ENCODE data around the gene RTRAF. TPM values are rescaled to one million over a fixed set of nuclear protein-coding genes. Genes with fewer than 3 reads are reported as not detected.

Gene RTRAF
- total and polyA plus RNA-seq, 2 experiments from 2014 or later, result 150 to 729 TPM

DNA sequence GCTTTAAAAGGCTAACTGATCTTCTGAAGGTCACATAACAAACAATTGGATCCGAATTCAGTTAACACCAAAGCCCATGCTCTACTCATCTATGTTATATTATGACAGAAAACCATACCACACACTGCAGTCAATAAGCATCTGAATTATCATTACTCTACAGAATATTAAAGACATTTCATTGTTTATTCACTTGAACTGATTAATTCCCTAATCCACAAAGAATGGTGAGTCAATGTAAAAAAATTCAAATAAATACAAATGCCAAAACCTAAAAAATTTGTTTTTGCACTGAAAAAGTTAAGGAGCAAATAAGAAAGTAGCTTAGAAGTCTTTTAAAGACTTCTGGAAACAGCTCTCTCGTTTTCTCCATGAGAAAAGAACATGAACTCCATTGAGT, 65.8 kb downstream of the RTRAF start:
- Mint-ChIP-seq H3K4me3 (no peak overlapping the region), H3K4me1 (peaks cover 1% of the 10 kb centered on the region; the same call in 2 of the 3 replicates), H3K27ac (no peak overlapping the region), H3K36me3 (ENCODE audit: low read depth) (no peaks in the 10 kb centered on the region), H3K27me3 (ENCODE audit: insufficient read depth, low read depth, poor library complexity) (peaks cover 4% of the 10 kb centered on the region), H3K9me3 (no peaks in the 10 kb centered on the region)
- Histone ChIP-seq H2AFZ (no peak overlapping the region), H3K4me1 (ENCODE audit: insufficient read depth) (no peaks in the 10 kb centered on the region), H3K9me2 (ENCODE audit: insufficient read depth) (no peaks in the 10 kb centered on the region), H3K79me2 (replicated peaks; ENCODE audit: insufficient read depth) (no peaks in the 10 kb centered on the region), H3K27me3 (ENCODE audit: insufficient read depth) (no peaks in the 10 kb centered on the region), H4K20me1 (replicated peaks; ENCODE audit: insufficient read depth) (no peaks in the 10 kb centered on the region), H3K4me2 (no peak overlapping the region), H3K27ac (ENCODE audit: low read depth) (no peak overlapping the region), H3K36me3 (ENCODE audit: insufficient read depth) (no peaks in the 10 kb centered on the region), H3F3A (replicated peaks; ENCODE audit: low read depth) (no peaks in the 10 kb centered on the region), H3K4me3 (no peak overlapping the region)
- no peak for TF ChIP-seq STAT1 (IDR thresholded peaks at IDR 0.05; ENCODE audit: unreplicated experiment)
- ATAC-seq (no peak), DNase-seq (ENCODE audit: low spot score) (no peak)

DNA sequence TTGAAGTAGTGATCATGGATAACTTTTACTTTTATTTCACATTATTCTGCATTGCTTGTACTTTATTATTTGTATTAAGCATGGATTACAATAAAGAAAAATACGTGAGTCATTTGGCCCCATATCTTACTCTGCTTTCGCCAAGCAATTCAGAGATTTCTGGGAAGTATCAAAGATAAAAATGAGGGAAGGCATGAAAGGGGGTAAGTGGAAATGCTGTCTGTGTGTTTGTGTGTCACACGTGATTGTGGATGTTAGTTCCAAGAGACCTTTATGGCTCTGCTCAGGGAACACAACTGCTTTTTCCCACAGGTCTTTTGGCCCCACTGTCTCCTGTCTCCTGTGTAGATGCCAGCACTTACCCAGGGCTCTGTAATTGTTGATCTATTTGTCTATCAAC, 69.0 kb downstream of the RTRAF start:
- H3K4me1 ChIP-seq (ENCODE audit: insufficient read depth), result peaks cover 18% of the 10 kb centered on the region
- no peak overlapping the region for H2AFZ ChIP-seq
- no peaks in the 10 kb centered on the region for H3K9me2 ChIP-seq (ENCODE audit: insufficient read depth)
- no peak overlapping the region for H3K27ac ChIP-seq (ENCODE audit: low read depth)
- Mint-ChIP-seq H3K36me3 (ENCODE audit: low read depth) (no peaks in the 10 kb centered on the region), H3K27ac (no peak overlapping the region), H3K27me3 (ENCODE audit: insufficient read depth, low read depth, poor library complexity) (peaks cover 4% of the 10 kb centered on the region), H3K4me1 (peaks cover 21% of the 10 kb centered on the region), H3K9me3 (no peaks in the 10 kb centered on the region), H3K4me3 (no peak overlapping the region)
- no peaks in the 10 kb centered on the region for H3F3A ChIP-seq (replicated peaks; ENCODE audit: low read depth)
- H4K20me1 ChIP-seq (replicated peaks; ENCODE audit: insufficient read depth), result no peaks in the 10 kb centered on the region
- TF ChIP-seq ZNF114 (CRISPR knock-in tag; IDR thresholded peaks at IDR 0.05), result no peak
- H3K4me2 ChIP-seq, result no peak overlapping the region
- DNase-seq (ENCODE audit: low spot score) (no peak), ATAC-seq (no peak)
- peaks cover 4% of the 10 kb centered on the region; the same call in 1 of the 2 replicates for H3K27me3 ChIP-seq (ENCODE audit: insufficient read depth)
- no peaks in the 10 kb centered on the region for H3K79me2 ChIP-seq (replicated peaks; ENCODE audit: insufficient read depth)
- H3K36me3 ChIP-seq (ENCODE audit: insufficient read depth), result no peaks in the 10 kb centered on the region
- H3K4me3 ChIP-seq, result no peak overlapping the region

DNA sequence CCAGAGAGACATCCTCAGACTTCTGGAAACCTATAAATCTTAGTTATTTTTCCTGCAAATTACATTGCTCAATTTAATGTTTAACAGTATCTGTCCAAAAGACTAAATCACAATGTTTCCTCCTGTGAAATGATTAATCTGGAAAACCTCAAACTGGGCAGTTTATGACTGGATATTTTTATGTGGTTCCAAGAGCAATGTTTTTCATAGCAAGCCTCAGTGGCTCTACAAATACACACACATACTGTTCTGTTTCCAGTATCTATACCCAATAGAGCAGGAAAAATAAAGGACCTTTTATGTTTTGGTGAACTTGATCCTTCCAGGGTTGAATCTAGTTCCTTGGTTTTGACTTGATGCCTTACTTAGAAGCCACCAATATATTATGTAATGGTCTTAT, 70.3 kb downstream of the RTRAF start:
- Mint-ChIP-seq H3K4me3 (no peak overlapping the region), H3K27ac (no peak overlapping the region), H3K27me3 (ENCODE audit: insufficient read depth, low read depth, poor library complexity) (peaks cover 4% of the 10 kb centered on the region), H3K4me1 (peaks cover 21% of the 10 kb centered on the region), H3K36me3 (ENCODE audit: low read depth) (no peaks in the 10 kb centered on the region), H3K9me3 (no peaks in the 10 kb centered on the region)
- Histone ChIP-seq H3K27ac (ENCODE audit: low read depth) (no peak overlapping the region), H3K9me2 (ENCODE audit: insufficient read depth) (0 out of 2 replicates have a peak, but pooled peaks cover 5% of the 10 kb centered on the region), H3K4me1 (ENCODE audit: insufficient read depth) (peaks cover 18% of the 10 kb centered on the region), H3K79me2 (replicated peaks; ENCODE audit: insufficient read depth) (no peaks in the 10 kb centered on the region), H3K27me3 (ENCODE audit: insufficient read depth) (peaks cover 7% of the 10 kb centered on the region; the same call in 1 of the 2 replicates), H3F3A (replicated peaks; ENCODE audit: low read depth) (no peaks in the 10 kb centered on the region), H3K4me2 (no peak overlapping the region), H4K20me1 (replicated peaks; ENCODE audit: insufficient read depth) (no peaks in the 10 kb centered on the region), H2AFZ (no peak overlapping the region), H3K4me3 (no peak overlapping the region), H3K36me3 (ENCODE audit: insufficient read depth) (no peaks in the 10 kb centered on the region)
- DNase-seq (ENCODE audit: low spot score) (no peak), ATAC-seq (no peak)
- TF ChIP-seq, protein P1, sequence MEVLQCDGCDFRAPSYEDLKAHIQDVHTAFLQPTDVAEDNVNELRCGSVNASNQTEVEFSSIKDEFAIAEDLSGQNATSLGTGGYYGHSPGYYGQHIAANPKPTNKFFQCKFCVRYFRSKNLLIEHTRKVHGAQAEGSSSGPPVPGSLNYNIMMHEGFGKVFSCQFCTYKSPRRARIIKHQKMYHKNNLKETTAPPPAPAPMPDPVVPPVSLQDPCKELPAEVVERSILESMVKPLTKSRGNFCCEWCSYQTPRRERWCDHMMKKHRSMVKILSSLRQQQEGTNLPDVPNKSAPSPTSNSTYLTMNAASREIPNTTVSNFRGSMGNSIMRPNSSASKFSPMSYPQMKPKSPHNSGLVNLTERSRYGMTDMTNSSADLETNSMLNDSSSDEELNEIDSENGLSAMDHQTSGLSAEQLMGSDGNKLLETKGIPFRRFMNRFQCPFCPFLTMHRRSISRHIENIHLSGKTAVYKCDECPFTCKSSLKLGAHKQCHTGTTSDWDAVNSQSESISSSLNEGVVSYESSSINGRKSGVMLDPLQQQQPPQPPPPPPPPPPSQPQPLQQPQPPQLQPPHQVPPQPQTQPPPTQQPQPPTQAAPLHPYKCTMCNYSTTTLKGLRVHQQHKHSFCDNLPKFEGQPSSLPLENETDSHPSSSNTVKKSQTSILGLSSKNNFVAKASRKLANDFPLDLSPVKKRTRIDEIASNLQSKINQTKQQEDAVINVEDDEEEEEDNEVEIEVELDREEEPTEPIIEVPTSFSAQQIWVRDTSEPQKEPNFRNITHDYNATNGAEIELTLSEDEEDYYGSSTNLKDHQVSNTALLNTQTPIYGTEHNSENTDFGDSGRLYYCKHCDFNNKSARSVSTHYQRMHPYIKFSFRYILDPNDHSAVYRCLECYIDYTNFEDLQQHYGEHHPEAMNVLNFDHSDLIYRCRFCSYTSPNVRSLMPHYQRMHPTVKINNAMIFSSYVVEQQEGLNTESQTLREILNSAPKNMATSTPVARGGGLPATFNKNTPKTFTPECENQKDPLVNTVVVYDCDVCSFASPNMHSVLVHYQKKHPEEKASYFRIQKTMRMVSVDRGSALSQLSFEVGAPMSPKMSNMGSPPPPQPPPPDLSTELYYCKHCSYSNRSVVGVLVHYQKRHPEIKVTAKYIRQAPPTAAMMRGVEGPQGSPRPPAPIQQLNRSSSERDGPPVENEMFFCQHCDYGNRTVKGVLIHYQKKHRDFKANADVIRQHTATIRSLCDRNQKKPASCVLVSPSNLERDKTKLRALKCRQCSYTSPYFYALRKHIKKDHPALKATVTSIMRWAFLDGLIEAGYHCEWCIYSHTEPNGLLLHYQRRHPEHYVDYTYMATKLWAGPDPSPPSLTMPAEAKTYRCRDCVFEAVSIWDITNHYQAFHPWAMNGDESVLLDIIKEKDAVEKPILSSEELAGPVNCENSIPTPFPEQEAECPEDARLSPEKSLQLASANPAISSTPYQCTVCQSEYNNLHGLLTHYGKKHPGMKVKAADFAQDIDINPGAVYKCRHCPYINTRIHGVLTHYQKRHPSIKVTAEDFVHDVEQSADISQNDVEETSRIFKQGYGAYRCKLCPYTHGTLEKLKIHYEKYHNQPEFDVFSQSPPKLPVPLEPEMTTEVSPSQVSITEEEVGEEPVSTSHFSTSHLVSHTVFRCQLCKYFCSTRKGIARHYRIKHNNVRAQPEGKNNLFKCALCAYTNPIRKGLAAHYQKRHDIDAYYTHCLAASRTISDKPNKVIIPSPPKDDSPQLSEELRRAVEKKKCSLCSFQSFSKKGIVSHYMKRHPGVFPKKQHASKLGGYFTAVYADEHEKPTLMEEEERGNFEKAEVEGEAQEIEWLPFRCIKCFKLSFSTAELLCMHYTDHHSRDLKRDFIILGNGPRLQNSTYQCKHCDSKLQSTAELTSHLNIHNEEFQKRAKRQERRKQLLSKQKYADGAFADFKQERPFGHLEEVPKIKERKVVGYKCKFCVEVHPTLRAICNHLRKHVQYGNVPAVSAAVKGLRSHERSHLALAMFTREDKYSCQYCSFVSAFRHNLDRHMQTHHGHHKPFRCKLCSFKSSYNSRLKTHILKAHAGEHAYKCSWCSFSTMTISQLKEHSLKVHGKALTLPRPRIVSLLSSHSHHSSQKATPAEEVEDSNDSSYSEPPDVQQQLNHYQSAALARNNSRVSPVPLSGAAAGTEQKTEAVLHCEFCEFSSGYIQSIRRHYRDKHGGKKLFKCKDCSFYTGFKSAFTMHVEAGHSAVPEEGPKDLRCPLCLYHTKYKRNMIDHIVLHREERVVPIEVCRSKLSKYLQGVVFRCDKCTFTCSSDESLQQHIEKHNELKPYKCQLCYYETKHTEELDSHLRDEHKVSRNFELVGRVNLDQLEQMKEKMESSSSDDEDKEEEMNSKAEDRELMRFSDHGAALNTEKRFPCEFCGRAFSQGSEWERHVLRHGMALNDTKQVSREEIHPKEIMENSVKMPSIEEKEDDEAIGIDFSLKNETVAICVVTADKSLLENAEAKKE (CRISPR knock-in tag; IDR thresholded peaks at IDR 0.05), result no peak
- TF ChIP-seq, protein P2, sequence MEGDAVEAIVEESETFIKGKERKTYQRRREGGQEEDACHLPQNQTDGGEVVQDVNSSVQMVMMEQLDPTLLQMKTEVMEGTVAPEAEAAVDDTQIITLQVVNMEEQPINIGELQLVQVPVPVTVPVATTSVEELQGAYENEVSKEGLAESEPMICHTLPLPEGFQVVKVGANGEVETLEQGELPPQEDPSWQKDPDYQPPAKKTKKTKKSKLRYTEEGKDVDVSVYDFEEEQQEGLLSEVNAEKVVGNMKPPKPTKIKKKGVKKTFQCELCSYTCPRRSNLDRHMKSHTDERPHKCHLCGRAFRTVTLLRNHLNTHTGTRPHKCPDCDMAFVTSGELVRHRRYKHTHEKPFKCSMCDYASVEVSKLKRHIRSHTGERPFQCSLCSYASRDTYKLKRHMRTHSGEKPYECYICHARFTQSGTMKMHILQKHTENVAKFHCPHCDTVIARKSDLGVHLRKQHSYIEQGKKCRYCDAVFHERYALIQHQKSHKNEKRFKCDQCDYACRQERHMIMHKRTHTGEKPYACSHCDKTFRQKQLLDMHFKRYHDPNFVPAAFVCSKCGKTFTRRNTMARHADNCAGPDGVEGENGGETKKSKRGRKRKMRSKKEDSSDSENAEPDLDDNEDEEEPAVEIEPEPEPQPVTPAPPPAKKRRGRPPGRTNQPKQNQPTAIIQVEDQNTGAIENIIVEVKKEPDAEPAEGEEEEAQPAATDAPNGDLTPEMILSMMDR (conservative IDR thresholded peaks at IDR 0.05; ENCODE audit: low read depth in 2 of 2), result no peak
- TF ChIP-seq ZNF114 (CRISPR knock-in tag; IDR thresholded peaks at IDR 0.05), result no peak
- TF ChIP-seq CREB1 (CRISPR knock-in tag; IDR thresholded peaks at IDR 0.05; ENCODE audit: low read depth), result no peak
- no peak for TF ChIP-seq ZNF331 (CRISPR knock-in tag; IDR thresholded peaks at IDR 0.05; ENCODE audit: low read depth)
- TF ChIP-seq, protein P3, sequence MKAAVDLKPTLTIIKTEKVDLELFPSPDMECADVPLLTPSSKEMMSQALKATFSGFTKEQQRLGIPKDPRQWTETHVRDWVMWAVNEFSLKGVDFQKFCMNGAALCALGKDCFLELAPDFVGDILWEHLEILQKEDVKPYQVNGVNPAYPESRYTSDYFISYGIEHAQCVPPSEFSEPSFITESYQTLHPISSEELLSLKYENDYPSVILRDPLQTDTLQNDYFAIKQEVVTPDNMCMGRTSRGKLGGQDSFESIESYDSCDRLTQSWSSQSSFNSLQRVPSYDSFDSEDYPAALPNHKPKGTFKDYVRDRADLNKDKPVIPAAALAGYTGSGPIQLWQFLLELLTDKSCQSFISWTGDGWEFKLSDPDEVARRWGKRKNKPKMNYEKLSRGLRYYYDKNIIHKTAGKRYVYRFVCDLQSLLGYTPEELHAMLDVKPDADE (IDR thresholded peaks at IDR 0.05), result no peak
- TF ChIP-seq EZH2phosphoT487 (IDR thresholded peaks at IDR 0.05; ENCODE audit: unreplicated experiment), result no peak
- no peak for TF ChIP-seq NANOG (IDR thresholded peaks at IDR 0.05; ENCODE audit: borderline replicate concordance)
